Femur (tissue), 1 donor: Measurements from ENCODE around the gene EIF5AL1.
"Not testable (repeated sequence)": the region's sequence is repeated elsewhere in the genome, so short reads cannot be mapped to it uniquely, and the experiment has no call there.

Source experiments
- DNase-seq: peaks from one replicate; pipeline ENCODE4 v3.0.0-alpha.2; 2017

EIF5AL1 gene

GRCh38 chr10:79511891-79512583 lies at the start of gene EIF5AL1:
EIF5AL1 (plus strand) TSS chr10:79512533; CDS start chr10:79512650, 117 bp downstream.
- not testable (repeated sequence) for DNase-seq

- DNase-seq: peak; percentile 82
Measured at GRCh38 chr10:79463578-79464496, 48.5 kb upstream of the EIF5AL1 start.

GRCh38 chr10:79465341-79465740 lies 47.0 kb upstream of the EIF5AL1 start:
- DNase-seq: no peak

- no peak for DNase-seq
Measured at GRCh38 chr10:79468015-79468560, 44.2 kb upstream of the EIF5AL1 start.

GRCh38 chr10:79468841-79469585 lies 43.3 kb upstream of the EIF5AL1 start:
- no peak for DNase-seq

GRCh38 chr10:79470096-79470495 lies 42.2 kb upstream of the EIF5AL1 start:
- no peak for DNase-seq

- DNase-seq: no peak
Measured at GRCh38 chr10:79471776-79472175, 40.6 kb upstream of the EIF5AL1 start.

- no peak for DNase-seq
Measured at GRCh38 chr10:79472449-79472848, 39.9 kb upstream of the EIF5AL1 start.

GRCh38 chr10:79472951-79473350 lies 39.4 kb upstream of the EIF5AL1 start:
- DNase-seq: no peak

- no peak for DNase-seq
Measured at GRCh38 chr10:79473496-79474095, 38.7 kb upstream of the EIF5AL1 start.

- no peak for DNase-seq
Measured at GRCh38 chr10:79475119-79475653, 37.1 kb upstream of the EIF5AL1 start.

GRCh38 chr10:79475877-79476276 lies 36.5 kb upstream of the EIF5AL1 start:
- DNase-seq: no peak

- DNase-seq: no peak
Measured at GRCh38 chr10:79476645-79477044, 35.7 kb upstream of the EIF5AL1 start.

GRCh38 chr10:79477456-79477855 lies 34.9 kb upstream of the EIF5AL1 start:
- no peak for DNase-seq

- DNase-seq: no peak
Measured at GRCh38 chr10:79479283-79479909, 32.9 kb upstream of the EIF5AL1 start.

GRCh38 chr10:79482304-79482703 lies 30.0 kb upstream of the EIF5AL1 start:
- no peak for DNase-seq

GRCh38 chr10:79482741-79483140 lies 29.6 kb upstream of the EIF5AL1 start:
- no peak for DNase-seq

GRCh38 chr10:79483299-79483698 lies 29.0 kb upstream of the EIF5AL1 start:
- no peak for DNase-seq

GRCh38 chr10:79483948-79484347 lies 28.4 kb upstream of the EIF5AL1 start:
- DNase-seq: peak; percentile 59

GRCh38 chr10:79484476-79484875 lies 27.9 kb upstream of the EIF5AL1 start:
- no peak for DNase-seq

- peak; percentile 72 for DNase-seq
Measured at GRCh38 chr10:79487296-79488194, 24.8 kb upstream of the EIF5AL1 start.
